Measurements from ENCODE around the gene CAB39.

DNA sequence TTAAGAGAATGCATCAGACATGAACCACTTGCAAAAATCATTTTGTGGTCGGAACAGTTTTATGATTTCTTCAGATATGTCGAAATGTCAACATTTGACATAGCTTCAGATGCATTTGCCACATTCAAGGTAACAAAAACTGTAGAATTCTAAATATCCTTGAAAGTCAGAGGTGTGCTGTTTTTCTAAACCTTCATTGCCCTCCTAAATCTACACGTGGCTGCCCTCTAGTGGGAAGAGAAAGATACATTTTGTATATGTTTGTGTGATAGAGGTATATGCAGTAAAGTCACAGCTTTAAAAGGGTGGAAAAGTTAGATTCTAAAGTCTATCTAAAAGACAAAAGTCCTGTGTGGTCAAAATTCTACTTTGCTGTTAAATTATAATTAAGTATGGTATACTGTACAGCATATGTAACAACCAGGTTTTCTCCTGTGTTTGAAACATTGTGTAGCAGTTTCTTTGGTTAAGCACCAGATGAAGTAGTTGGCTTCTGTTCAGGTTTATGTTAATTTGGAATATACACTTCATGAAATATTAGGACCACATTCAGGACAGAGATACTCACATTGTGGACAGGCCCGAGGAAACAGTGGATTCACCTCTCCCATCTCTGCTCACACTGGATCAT is 86.2 kb downstream of the CAB39 start:
- TF ChIP-seq POLR2AphosphoS5 (IDR thresholded peaks at IDR 0.05; ENCODE audit: borderline replicate concordance, low read depth, low read length) (no peak), EZH2 (IDR thresholded peaks at IDR 0.05) (no peak), FOXP2 (optimal IDR thresholded peaks at IDR 0.05; ENCODE audit: control extremely low read depth, extremely low read length, insufficient read depth) (no peak)
